ENCODE results near the gene STIM1.

- TF ChIP-seq POLR2AphosphoS5 (IDR thresholded peaks at IDR 0.05; ENCODE audit: borderline replicate concordance, low read depth, low read length) (no peak), EZH2 (IDR thresholded peaks at IDR 0.05) (no peak), FOXP2 (optimal IDR thresholded peaks at IDR 0.05; ENCODE audit: control extremely low read depth, extremely low read length, insufficient read depth) (no peak)
These were observed 86.9 kb downstream of the STIM1 start for GRCh38 chr11:3942160-3942955.
